Sigmoid colon (tissue), 7 donors: Measurements from ENCODE around the gene CFAP46. TPM values are rescaled to one million over a fixed set of nuclear protein-coding genes. Genes with fewer than 3 reads are reported as not detected.

Experiments used
- DNase-seq: peaks from one replicate; pipeline ENCODE4 v3.0.0-alpha.2; 2019
- H3K27ac ChIP-seq, 4 donors: fragments of 200-600 bp; sonication (generic); one replicate each; pipeline ENCODE4 v1.5.1; 2016 to 2019; ENCODE audit warnings: mild to moderate bottlenecking in 1 of 4
- H3K27me3 ChIP-seq, 3 donors: fragments of 200-600 bp; sonication (generic); one replicate each; pipeline ENCODE4 v1.5.1; 2019; ENCODE audit warnings: mild to moderate bottlenecking in 1 of 3
- H3K36me3 ChIP-seq, 4 donors: fragments of 200-600 bp; sonication (generic); one replicate each; pipeline ENCODE4 v1.5.1; 2016 to 2019
- H3K4me1 ChIP-seq, 4 donors: fragments of 200-600 bp; sonication (generic); one replicate each; pipeline ENCODE4 v1.5.1; 2017 to 2019
- H3K4me3 ChIP-seq, 4 donors: fragments of 200-600 bp; sonication (generic); one replicate each; pipeline ENCODE4 v1.5.1; 2017 to 2019; ENCODE audit warnings: mild to moderate bottlenecking in 2 of 4, moderate library complexity in 1 of 4
- H3K9me3 ChIP-seq, 4 donors: fragments of 200-600 bp in 3 of 4; sonication (generic) in 3 of 4; one replicate each; pipeline versions ENCODE4 v1.5.1 to v1.6.1; 2013 to 2019
- EP300 ChIP-seq, 4 donors: sonication (generic); formaldehyde crosslinking; IDR thresholded peaks; one replicate each; pipeline ENCODE4 v1.6.1; 2017; ENCODE audit warnings: antibody characterized with exemption in 4 of 4
- POLR2A ChIP-seq, 2 donors: fragments of 450-650 bp; IDR thresholded peaks; one replicate each; pipeline ENCODE4 v1.6.1; 2016; ENCODE audit warnings: antibody characterized with exemption in 2 of 2, mild to moderate bottlenecking in 2 of 2, moderate library complexity in 2 of 2
- POLR2AphosphoS5 ChIP-seq, 4 donors: sonication (generic); formaldehyde crosslinking; IDR thresholded peaks; one replicate each; pipeline ENCODE4 v1.6.1; 2017; ENCODE audit warnings: antibody characterized with exemption in 4 of 4
- WGBS, 2 donors: extraction: QIAGEN DNeasy Blood & Tissue Kit; methylation state at CpG; one replicate each; pipeline ENCODE4 v1.1.7; 2013; 5-methylcytosine and 5-hydroxymethylcytosine counted together
- intact Hi-C: fragments of 100-400 bp; cut with DNase I; formaldehyde crosslinking; loops from one replicate; pipeline ENCODE4 v1.15.1; 2023
- polyA plus RNA-seq, 3 donors: library from polyadenylated mRNA; stranded (reverse); fragments of 200-250 nt; gene quantifications; one replicate each; pipeline ENCODE4 v1.2.3, GENCODE V29; 2013
- total RNA-seq, 4 donors: library from RNA; depleted of rRNA; stranded (reverse); fragments of >200 nt; gene quantifications; one replicate each; pipeline ENCODE4 v1.1.0, GENCODE V29; 2016
- TF ChIP-seq, protein P1 (sequence below), 4 experiments: fragments of 450-650 bp in 3 of 4; fragments of 200-600 bp in 1 of 4; IDR thresholded peaks; one replicate each; pipeline ENCODE4 v1.5.1; 2016 to 2019; ENCODE audit warnings: antibody characterized with exemption in 4 of 4, mild to moderate bottlenecking in 3 of 4, moderate library complexity in 2 of 4
- donor health status: healthy with polysubstance abuse.
- donor health status: Bipolar disorder and iron deficiency.
- donor health status: healthy.

The CFAP46 gene
- total and polyA plus RNA-seq, 7 donors = 0.10 to 1.7 (median 0.38) TPM; not detected in 3

DNA sequence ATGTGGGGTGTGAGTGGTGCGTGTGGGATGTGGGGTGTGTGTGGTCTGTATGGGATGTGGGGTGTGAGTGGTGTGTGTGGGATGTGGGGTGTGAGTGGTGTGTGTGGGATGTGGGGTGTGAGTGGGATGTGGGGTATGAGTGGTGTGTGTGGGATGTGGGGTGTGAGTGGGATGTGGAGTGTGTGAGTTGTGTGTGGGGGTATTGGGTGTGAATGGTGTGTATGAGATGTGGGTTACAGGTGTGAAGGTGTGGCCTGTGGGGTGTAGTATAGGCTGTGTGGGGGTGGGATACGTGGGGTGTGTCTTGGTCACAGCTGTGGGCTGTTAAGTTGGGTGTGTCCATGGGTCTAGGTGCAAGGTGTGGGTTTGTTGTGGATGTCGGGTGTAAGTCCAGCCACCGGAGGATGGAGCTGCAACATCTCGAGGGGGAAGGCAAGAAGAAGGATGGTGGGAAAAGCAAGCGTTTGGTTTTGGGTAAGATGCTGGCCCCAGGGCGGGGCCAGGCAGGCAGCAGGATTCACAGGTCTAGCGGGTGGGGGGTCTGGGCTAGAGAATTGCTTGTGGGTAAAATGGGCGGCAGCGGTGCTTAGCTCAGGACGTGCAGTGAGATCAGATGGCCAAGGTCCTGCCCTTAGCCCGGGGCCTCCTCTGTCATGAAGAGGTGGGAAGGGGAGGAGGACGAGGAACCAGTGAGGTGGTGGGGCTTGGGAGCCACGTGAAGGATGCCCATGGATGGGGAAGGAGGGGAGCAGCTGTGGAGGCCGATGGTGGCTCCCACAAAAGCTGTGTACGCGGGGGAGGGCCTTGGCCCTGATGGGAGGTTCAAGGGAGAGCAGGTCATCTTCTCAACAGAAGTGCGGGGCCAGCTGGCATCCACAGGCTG is 60.1 kb downstream of the CFAP46 start:
- Histone ChIP-seq H3K27ac (no peak overlapping the region), H3K4me3 (no peak overlapping the region), H3K36me3 (no peaks in the 10 kb centered on the region), H3K27me3 (peaks cover 0 to 28% (median 5%) of the 10 kb centered on the region in 3 donors), H3K9me3 (no peaks in the 10 kb centered on the region), H3K4me1 (peaks cover 0 to 7% (median 4%) of the 10 kb centered on the region in 4 donors)
- WGBS, 2 donors = 66 to 79% methylated on average over 18 of the region's 18 CpGs
- intact Hi-C loops = no loop called here
- TF ChIP-seq, protein P1, sequence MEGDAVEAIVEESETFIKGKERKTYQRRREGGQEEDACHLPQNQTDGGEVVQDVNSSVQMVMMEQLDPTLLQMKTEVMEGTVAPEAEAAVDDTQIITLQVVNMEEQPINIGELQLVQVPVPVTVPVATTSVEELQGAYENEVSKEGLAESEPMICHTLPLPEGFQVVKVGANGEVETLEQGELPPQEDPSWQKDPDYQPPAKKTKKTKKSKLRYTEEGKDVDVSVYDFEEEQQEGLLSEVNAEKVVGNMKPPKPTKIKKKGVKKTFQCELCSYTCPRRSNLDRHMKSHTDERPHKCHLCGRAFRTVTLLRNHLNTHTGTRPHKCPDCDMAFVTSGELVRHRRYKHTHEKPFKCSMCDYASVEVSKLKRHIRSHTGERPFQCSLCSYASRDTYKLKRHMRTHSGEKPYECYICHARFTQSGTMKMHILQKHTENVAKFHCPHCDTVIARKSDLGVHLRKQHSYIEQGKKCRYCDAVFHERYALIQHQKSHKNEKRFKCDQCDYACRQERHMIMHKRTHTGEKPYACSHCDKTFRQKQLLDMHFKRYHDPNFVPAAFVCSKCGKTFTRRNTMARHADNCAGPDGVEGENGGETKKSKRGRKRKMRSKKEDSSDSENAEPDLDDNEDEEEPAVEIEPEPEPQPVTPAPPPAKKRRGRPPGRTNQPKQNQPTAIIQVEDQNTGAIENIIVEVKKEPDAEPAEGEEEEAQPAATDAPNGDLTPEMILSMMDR (IDR thresholded peaks at IDR 0.05) = no peak
- TF ChIP-seq POLR2A (IDR thresholded peaks at IDR 0.05) = no peak
- no peak for TF ChIP-seq EP300 (IDR thresholded peaks at IDR 0.05)
- no peak for TF ChIP-seq POLR2AphosphoS5 (IDR thresholded peaks at IDR 0.05)
- DNase-seq = peak; percentile 54

DNA sequence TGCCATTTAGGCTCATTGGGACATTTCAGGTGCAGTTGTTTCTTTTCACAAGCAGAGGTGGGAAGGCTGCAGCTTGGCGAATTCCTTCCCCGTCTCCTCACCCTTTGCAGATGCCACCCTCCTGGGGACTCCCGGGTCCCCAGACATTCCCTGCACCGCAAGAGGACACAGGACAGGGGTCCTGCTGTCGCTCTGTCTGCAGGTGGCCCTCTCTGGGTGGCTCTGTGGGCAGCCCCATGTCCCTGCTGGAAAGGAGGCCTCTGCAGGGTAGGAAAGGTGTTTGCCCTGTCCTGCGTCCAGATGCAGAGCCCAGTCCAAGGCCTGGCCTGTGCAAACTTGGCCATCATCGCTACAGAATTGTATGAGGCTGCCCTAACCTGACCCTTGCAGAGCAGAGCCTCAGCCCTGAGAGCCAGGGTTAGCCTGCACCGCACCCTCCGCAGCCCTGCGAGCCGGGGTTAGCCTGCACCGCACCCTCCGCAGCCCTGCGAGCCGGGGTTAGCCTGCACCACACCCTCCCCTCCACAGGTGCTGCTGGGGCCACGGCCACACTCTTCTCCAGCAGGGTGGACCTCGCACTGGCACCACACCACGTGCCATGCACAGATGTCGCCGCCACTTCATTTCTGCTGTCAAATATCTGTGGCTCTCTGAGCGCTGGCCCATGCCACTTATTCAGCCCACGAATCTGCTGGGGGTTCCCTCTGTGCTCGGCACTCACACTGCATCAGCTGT is 61.0 kb downstream of the CFAP46 start:
- no peak overlapping the region for H3K4me3 ChIP-seq
- H3K9me3 ChIP-seq = no peaks in the 10 kb centered on the region
- 85 to 91% methylated on average over 23 of the region's 23 CpGs for WGBS, 2 donors
- H3K27me3 ChIP-seq = peaks cover 0 to 32% (median 5%) of the 10 kb centered on the region in 3 donors
- DNase-seq = peak; percentile 47
- no peak overlapping the region for H3K27ac ChIP-seq
- TF ChIP-seq EP300 (IDR thresholded peaks at IDR 0.05) = no peak
- intact Hi-C loops = no loop called here
- H3K36me3 ChIP-seq = no peaks in the 10 kb centered on the region
- H3K4me1 ChIP-seq = peaks cover 0 to 7% (median 4%) of the 10 kb centered on the region in 4 donors

- Histone ChIP-seq H3K27ac (no peak overlapping the region), H3K4me1 (peaks cover 0 to 7% (median 4%) of the 10 kb centered on the region in 4 donors), H3K27me3 (peaks cover 0 to 32% (median 5%) of the 10 kb centered on the region in 3 donors), H3K36me3 (no peaks in the 10 kb centered on the region), H3K9me3 (peaks cover 0 to 3% (median 0%) of the 10 kb centered on the region in 4 donors), H3K4me3 (no peak overlapping the region)
- TF ChIP-seq POLR2AphosphoS5 (IDR thresholded peaks at IDR 0.05) (no peak), EP300 (IDR thresholded peaks at IDR 0.05) (no peak), POLR2A (IDR thresholded peaks at IDR 0.05) (no peak)
- TF ChIP-seq, protein P1 (IDR thresholded peaks at IDR 0.05) = no peak
- peak; percentile 54 for DNase-seq
- intact Hi-C loops = no loop called here
- WGBS, 2 donors = 83 to 88% methylated on average over 35 of the region's 35 CpGs
Observed at GRCh38 chr10:132880128-132880981, 62.0 kb downstream of the CFAP46 start.

DNA sequence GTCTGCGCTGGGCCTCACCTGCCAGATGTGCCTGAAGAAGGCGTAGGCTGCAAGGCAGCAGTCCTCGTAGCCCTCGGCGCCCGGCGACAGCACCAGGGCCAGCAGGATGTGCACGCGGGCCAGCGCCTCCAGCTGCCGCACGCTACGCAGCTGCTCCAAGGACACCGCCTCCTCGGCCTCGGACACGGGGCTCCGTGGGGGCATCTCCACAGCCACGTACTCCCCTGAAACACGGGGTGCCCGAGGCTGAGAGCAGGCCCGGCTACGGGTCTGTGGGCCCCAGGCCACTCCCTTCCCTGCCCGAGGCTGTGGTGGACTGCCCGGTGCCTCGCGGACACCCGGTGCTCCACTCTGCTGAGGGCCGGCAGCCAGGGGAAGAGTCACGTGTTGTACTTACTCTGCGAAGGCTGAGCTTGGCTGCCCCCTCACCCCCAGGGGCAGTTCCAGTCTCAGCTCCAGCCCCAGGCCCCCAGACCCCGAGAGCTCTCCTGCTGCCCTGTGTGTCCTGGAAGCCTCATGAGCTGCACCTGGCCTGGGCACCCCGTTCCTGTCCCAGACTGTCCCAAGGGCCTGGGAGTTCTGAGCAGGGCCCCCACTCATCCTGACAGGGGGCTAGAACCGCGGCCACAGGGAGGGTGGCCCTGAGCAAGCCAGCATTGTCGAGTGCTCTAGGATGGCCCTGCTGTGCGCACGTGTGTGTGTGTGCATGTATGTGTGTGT is 62.8 kb downstream of the CFAP46 start:
- DNase-seq = peak; percentile 57
- 23 to 34% methylated on average over 38 of the region's 38 CpGs for WGBS, 2 donors
- TF ChIP-seq EP300 (IDR thresholded peaks at IDR 0.05) = no peak
- TF ChIP-seq, protein P1 (IDR thresholded peaks at IDR 0.05) = no peak
- no peak for TF ChIP-seq POLR2A (IDR thresholded peaks at IDR 0.05)
- TF ChIP-seq POLR2AphosphoS5 (IDR thresholded peaks at IDR 0.05) = no peak
- intact Hi-C loops = no loop called here
- Histone ChIP-seq H3K27me3 (peaks cover 0 to 32% (median 5%) of the 10 kb centered on the region in 3 donors), H3K27ac (no peak overlapping the region), H3K36me3 (no peaks in the 10 kb centered on the region), H3K4me3 (peak overlapping the region in 2 of 4 donors; percentile 17), H3K4me1 (peaks cover 0 to 7% (median 4%) of the 10 kb centered on the region in 4 donors), H3K9me3 (peaks cover 0 to 3% (median 0%) of the 10 kb centered on the region in 4 donors)
